Esophagus squamous epithelium (tissue), 5 donors: ENCODE results near the gene PLPP4. TPM values are rescaled to one million over a fixed set of nuclear protein-coding genes. Genes with fewer than 3 reads are reported as not detected.

ENCODE experiments used
- DNase-seq: peaks from one replicate; lab custom pipeline; 2025; lab: John Stamatoyannopoulos, UW
- H3K27ac ChIP-seq, 4 donors: fragments of 200-600 bp; sonication (generic); one replicate each; pipeline ENCODE4 v1.5.1; 2016 to 2019; ENCODE audit warnings: mild to moderate bottlenecking in 1 of 4
- H3K27me3 ChIP-seq, 4 donors: fragments of 200-600 bp; sonication (generic); 1 replicate in 3 of 4; 2 replicates in 1 of 4; pipeline versions ENCODE4 v1.5.1 to v1.6.0; 2017 to 2021; ENCODE audit warnings: antibody characterized with exemption in 1 of 4
- H3K36me3 ChIP-seq, 3 donors: fragments of 200-600 bp; sonication (generic); one replicate each; pipeline ENCODE4 v1.5.1; 2016 to 2019
- H3K4me1 ChIP-seq, 3 donors: fragments of 200-600 bp; sonication (generic); one replicate each; pipeline ENCODE4 v1.5.1; 2017 to 2019
- H3K4me3 ChIP-seq, 4 donors: fragments of 200-600 bp; sonication (generic); 1 replicate in 3 of 4; 2 replicates in 1 of 4; pipeline ENCODE4 v1.5.1; 2016 to 2019; ENCODE audit warnings: mild to moderate bottlenecking in 2 of 4, moderate library complexity in 1 of 4
- H3K9me3 ChIP-seq, 3 donors: fragments of 200-600 bp; sonication (generic); one replicate each; pipeline ENCODE4 v1.5.1; 2016 to 2019
- POLR2A ChIP-seq, 4 donors: fragments of 450-650 bp; IDR thresholded peaks; one replicate each; pipeline ENCODE4 v1.6.1; 2017; ENCODE audit warnings: antibody characterized with exemption in 4 of 4, mild to moderate bottlenecking in 4 of 4, moderate library complexity in 3 of 4
- WGBS, 2 donors: methylation state at CpG; one replicate each; pipeline ENCODE4 v1.1.5; 2018; 5-methylcytosine and 5-hydroxymethylcytosine counted together
- intact Hi-C: fragments of 100-400 bp; cut with DNase I; formaldehyde crosslinking; loops from one replicate; pipeline ENCODE4 v1.15.0; 2022
- total RNA-seq, 4 donors: library from RNA; depleted of rRNA; stranded (reverse); fragments of >200 nt; gene quantifications; one replicate each; pipeline ENCODE4 v1.1.0, GENCODE V29; 2016
- TF ChIP-seq, protein P1 (sequence below), 6 experiments: fragments of 450-650 bp in 4 of 6; fragments of 200-600 bp in 2 of 6; sonication (generic) in 2 of 6; IDR thresholded peaks; one replicate each; pipeline ENCODE4 v1.5.1; 2016 to 2019; ENCODE audit warnings: antibody characterized with exemption in 6 of 6, mild to moderate bottlenecking in 4 of 6, moderate library complexity in 4 of 6
- donor health status: DM: yes; HTN: yes; CAD: no.

Gene PLPP4
- total RNA-seq, 4 donors from 2014 or later: 0.38 to 0.49 TPM; not detected in 2

DNA sequence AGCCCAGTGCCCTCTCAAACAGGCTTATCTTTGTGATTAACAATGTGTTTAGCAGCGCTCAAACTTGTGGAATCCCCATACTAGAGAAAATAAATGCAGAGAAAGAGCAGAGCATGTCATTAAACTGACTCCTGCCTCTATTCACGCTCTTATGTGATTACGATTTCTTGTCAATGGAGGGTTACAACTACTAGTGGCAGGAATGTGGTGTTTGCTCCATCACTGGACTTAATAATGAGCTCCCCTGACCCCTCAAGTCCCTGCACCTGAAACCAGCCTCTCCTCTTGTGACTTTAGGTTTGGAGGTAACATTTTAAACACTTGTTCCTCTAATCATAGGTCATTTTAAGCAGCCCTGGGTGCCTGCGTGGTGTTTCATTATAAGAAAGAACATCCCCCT lies 121.9 kb downstream of the PLPP4 start:
- Histone ChIP-seq H3K27me3 (no peaks in the 10 kb centered on the region), H3K9me3 (no peaks in the 10 kb centered on the region), H3K4me3 (no peak overlapping the region), H3K27ac (no peak overlapping the region), H3K36me3 (no peaks in the 10 kb centered on the region), H3K4me1 (no peaks in the 10 kb centered on the region)
- WGBS, 2 donors: 76 to 91% methylated on average over 4 of the region's 4 CpGs
- intact Hi-C loops: no loop called here
- TF ChIP-seq, protein P1, sequence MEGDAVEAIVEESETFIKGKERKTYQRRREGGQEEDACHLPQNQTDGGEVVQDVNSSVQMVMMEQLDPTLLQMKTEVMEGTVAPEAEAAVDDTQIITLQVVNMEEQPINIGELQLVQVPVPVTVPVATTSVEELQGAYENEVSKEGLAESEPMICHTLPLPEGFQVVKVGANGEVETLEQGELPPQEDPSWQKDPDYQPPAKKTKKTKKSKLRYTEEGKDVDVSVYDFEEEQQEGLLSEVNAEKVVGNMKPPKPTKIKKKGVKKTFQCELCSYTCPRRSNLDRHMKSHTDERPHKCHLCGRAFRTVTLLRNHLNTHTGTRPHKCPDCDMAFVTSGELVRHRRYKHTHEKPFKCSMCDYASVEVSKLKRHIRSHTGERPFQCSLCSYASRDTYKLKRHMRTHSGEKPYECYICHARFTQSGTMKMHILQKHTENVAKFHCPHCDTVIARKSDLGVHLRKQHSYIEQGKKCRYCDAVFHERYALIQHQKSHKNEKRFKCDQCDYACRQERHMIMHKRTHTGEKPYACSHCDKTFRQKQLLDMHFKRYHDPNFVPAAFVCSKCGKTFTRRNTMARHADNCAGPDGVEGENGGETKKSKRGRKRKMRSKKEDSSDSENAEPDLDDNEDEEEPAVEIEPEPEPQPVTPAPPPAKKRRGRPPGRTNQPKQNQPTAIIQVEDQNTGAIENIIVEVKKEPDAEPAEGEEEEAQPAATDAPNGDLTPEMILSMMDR (IDR thresholded peaks at IDR 0.05): no peak
- no peak for TF ChIP-seq POLR2A (IDR thresholded peaks at IDR 0.05)
- no peak for DNase-seq

DNA sequence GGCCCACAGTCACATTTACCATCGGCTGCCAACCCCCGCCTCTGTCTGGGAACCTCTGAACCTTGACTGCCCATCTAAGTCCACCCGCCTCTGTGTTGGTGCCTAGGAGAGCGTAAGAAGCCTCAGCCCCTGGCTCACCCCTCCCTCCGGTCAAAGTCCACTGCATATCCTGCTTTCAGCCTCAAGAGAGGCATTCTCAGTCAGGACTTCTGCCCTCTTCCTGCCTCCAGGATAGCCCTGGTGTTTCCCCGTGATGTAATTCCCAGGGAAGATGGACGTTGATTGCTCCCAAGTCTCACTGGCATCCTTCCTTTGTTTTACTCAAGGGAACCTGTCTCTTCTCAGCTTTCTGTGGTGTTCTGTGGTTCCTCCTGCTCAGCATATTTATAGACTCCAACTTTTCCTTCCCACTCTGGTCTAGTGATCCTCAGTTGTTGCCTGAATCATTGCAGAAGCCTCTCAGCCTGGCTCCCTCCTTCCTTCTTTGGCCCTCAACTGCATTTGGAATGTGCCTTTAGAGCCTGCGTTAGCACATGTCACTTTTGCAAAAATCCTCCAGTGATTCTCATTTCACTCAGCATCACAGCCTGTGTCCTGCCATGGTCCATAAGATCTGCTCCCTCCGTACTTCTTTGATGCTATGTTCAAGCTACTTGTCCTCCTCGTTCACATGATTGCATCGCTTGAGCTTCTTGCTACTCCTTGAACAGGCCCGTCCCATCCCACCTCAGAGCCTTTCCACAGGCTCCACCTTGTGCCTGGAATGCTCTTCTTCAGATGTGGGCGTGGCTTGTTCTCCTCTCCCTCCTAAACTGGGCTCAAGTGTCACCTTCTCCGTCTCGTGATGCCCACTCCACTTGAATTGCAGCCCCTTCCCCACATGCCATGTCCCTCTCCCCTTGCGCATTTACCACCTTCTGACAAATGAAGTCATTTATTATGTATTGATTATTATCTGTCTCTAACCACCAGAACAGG lies 124.2 kb downstream of the PLPP4 start:
- H3K4me3 ChIP-seq: no peak overlapping the region
- no peaks in the 10 kb centered on the region for H3K36me3 ChIP-seq
- no peak overlapping the region for H3K27ac ChIP-seq
- no peaks in the 10 kb centered on the region for H3K27me3 ChIP-seq
- TF ChIP-seq, protein P1 (IDR thresholded peaks at IDR 0.05): no peak
- no peak for TF ChIP-seq POLR2A (IDR thresholded peaks at IDR 0.05)
- no peak for DNase-seq
- no peaks in the 10 kb centered on the region for H3K4me1 ChIP-seq
- intact Hi-C loops: no loop called here
- 65 to 80% methylated on average over 13 to 16 of the region's 16 CpGs for WGBS, 2 donors
- no peaks in the 10 kb centered on the region for H3K9me3 ChIP-seq

DNA sequence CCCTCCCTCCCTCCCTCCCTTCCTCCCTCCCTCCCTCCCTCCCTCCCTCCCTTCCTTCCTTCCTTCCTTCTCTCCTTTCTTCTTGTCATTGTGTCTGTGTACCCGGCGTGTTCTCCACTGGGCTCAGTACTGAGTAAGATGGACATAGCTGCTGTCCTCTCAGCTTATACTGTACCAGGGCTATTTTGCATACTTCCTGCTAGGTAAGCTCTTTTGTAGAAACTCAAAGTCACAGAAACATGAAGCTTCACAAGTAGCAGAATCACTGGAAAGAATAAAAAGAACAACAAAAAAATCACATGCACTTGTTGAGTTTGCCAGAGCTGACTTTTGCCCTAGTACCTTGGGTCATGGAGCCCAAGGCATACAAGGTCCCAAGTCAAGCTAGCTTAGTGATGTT lies 125.7 kb downstream of the PLPP4 start:
- WGBS, 2 donors: 17 to 50% methylated on average over 1 to 2 of the region's 2 CpGs
- no peak for DNase-seq
- H3K4me1 ChIP-seq: no peaks in the 10 kb centered on the region
- no peaks in the 10 kb centered on the region for H3K36me3 ChIP-seq
- H3K9me3 ChIP-seq: no peaks in the 10 kb centered on the region
- intact Hi-C loops: no loop called here
- H3K27ac ChIP-seq: no peak overlapping the region
- no peaks in the 10 kb centered on the region for H3K27me3 ChIP-seq
- TF ChIP-seq POLR2A (IDR thresholded peaks at IDR 0.05): no peak
- TF ChIP-seq, protein P1 (IDR thresholded peaks at IDR 0.05): no peak
- no peak overlapping the region for H3K4me3 ChIP-seq

DNA sequence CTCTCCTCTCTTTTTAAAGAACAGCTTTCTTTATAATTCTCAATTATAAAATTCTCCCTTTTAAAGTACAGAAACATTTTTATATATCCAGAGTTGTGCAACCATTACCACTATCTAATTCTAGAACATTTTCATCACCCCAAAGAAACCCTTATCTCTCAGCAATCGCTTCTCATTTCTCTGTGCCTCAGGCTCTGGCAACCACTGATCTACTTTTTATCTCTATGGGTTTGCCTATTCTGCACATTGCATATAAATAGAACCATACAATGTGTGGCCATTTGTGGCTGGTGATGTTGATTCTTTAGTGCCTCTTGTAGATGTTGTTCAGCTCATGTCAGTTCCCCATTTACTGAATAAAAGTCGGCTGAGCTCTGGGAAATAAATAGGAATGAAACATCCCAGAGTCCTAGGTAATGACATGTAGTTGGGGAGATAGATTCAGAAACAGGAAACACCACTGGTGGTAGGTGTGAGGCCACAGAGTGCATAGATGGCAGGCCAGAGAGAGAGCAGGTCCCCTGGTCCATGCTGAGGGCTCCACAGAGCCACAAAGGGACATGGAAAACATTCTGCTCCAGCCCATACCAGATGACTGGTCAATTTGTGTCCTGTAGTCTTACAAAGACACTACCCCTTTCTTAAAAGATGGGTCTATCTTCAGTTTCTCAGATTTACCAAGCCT lies 126.5 kb downstream of the PLPP4 start:
- no peaks in the 10 kb centered on the region for H3K4me1 ChIP-seq
- intact Hi-C loops: no loop called here
- TF ChIP-seq, protein P1 (IDR thresholded peaks at IDR 0.05): no peak
- TF ChIP-seq POLR2A (IDR thresholded peaks at IDR 0.05): no peak

DNA sequence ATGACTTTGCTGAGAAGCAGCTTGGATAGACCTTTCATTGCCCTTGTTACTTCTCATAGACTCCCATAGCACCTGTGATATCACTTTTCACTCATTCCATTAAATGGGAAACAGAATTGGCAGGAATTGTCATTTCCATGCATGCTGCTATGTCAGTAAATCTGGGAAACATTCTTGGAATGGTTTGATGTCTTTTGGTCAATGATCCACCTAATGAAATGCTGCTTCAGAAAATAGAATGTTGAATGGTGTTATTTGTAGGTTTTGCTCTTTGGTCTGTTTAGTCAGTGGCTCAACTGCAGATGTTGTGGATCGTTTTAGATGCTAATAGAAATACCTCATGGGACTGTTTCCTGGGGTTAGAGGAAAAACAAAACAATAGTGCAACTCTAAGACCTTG lies 127.8 kb downstream of the PLPP4 start:
- Histone ChIP-seq H3K4me3 (no peak overlapping the region), H3K27me3 (no peaks in the 10 kb centered on the region), H3K27ac (no peak overlapping the region), H3K9me3 (no peaks in the 10 kb centered on the region), H3K36me3 (no peaks in the 10 kb centered on the region), H3K4me1 (no peaks in the 10 kb centered on the region)
- 47 to 56% methylated on average over 1 of the region's 1 CpG for WGBS, 2 donors
- TF ChIP-seq, protein P1 (IDR thresholded peaks at IDR 0.05): no peak
- TF ChIP-seq POLR2A (IDR thresholded peaks at IDR 0.05): no peak
- no peak for DNase-seq
- intact Hi-C loops: no loop called here

More for the DNA sequence above, 126.5 kb downstream of the PLPP4 start:
- Histone ChIP-seq H3K27me3 (no peaks in the 10 kb centered on the region), H3K9me3 (no peaks in the 10 kb centered on the region), H3K36me3 (no peaks in the 10 kb centered on the region), H3K27ac (no peak overlapping the region), H3K4me3 (no peak overlapping the region)
- WGBS, 2 donors: 81 to 91% methylated on average over 2 of the region's 2 CpGs
- no peak for DNase-seq
